Uterus (tissue), 2 donors: ENCODE results near the gene NUDT3.
"Not testable (repeated sequence)": the region's sequence is repeated elsewhere in the genome, so short reads cannot be mapped to it uniquely, and the experiment has no call there.

Experiments used
- CTCF ChIP-seq, 4 experiments: fragments of 200-600 bp in 2 of 4; fragments of 450-650 bp in 2 of 4; sonication (generic) in 2 of 4; IDR thresholded peaks; one replicate each; pipeline ENCODE4 v1.5.1; 2016 to 2019; ENCODE audit warnings: antibody characterized with exemption in 4 of 4, mild to moderate bottlenecking in 2 of 4, moderate library complexity in 1 of 4
- POLR2A ChIP-seq, 2 donors: fragments of 450-650 bp; IDR thresholded peaks; one replicate each; pipeline ENCODE4 v1.6.1; 2016; ENCODE audit warnings: antibody characterized with exemption in 2 of 2, mild to moderate bottlenecking in 1 of 2, moderate library complexity in 1 of 2

- not testable (repeated sequence) for TF ChIP-seq POLR2A, CTCF (IDR thresholded peaks at IDR 0.05)
These were observed 28.8 kb downstream of the NUDT3 start for GRCh38 chr6:34363681-34364075.
